ENCODE results near the gene AGBL4. TPM values are rescaled to one million over a fixed set of nuclear protein-coding genes. Genes with fewer than 3 reads are reported as not detected.

The AGBL4 gene
- total and polyA plus RNA-seq, 9 of the 15 experiments (the other 6 are each of a cell fraction or from before 2014, with no cell fraction given) = 0.11 TPM; not detected in 7

- no peak for TF ChIP-seq ZNF217 (CRISPR knock-in tag; IDR thresholded peaks at IDR 0.05)
- TF ChIP-seq SNAPC5 (CRISPR knock-in tag; IDR thresholded peaks at IDR 0.05) = no peak
- TF ChIP-seq ZNF668 (CRISPR knock-in tag; IDR thresholded peaks at IDR 0.05) = no peak
These were observed 1525.5 kb downstream of the AGBL4 start (continued) for GRCh38 chr1:48498096-48498791.

GRCh38 chr1:48495911-48496310 lies 1527.8 kb downstream of the AGBL4 start:
- Histone ChIP-seq H4K20me1 (replicated peaks; ENCODE audit: control insufficient read depth, insufficient read depth, low read length) (no peaks in the 10 kb centered on the region), H3K27ac (ENCODE audit: extremely low read depth, low read depth, low read length) (no peak overlapping the region), H3K4me1 (replicated peaks in 1 of 2; ENCODE audit: control insufficient read depth in 2 of 2, insufficient read depth in 2 of 2, low read length in 2 of 2) (no peaks in the 10 kb centered on the region), H3K79me2 (ENCODE audit: control insufficient read depth, insufficient read depth, low read length) (no peaks in the 10 kb centered on the region), H3K36me3 (ENCODE audit: control insufficient read depth, insufficient read depth, low read length) (no peaks in the 10 kb centered on the region), H3K4me2 (ENCODE audit: insufficient read depth, low read length) (no peak overlapping the region), H3K9me3 (replicated peaks; ENCODE audit: control insufficient read depth, insufficient read depth, low read depth, low read length) (no peaks in the 10 kb centered on the region), H2AFZ (ENCODE audit: low read depth, low read length) (no peak overlapping the region), H3K27me3 (ENCODE audit: control insufficient read depth in 2 of 2, insufficient read depth in 2 of 2, low read length in 2 of 2) (no peaks in the 10 kb centered on the region), H3K4me3 (no peak overlapping the region), H3K9me1 (ENCODE audit: control insufficient read depth, insufficient read depth, low read length) (no peaks in the 10 kb centered on the region), H3K9ac (ENCODE audit: insufficient read depth in 1 of 2, low read depth in 2 of 2, low read length in 2 of 2) (no peak overlapping the region)
- POLR2A ChIA-PET = no interaction called here
- no TSS peak for BruUV-seq (replicated peaks)
- CTCF ChIA-PET (ENCODE audit: low intra/inter-chr PET ratio) = no interaction called here
- intact Hi-C loops (cut with micrococcal nuclease) = loop anchor here (5.0 to 10.0 kb wide), 3 partner anchors 249 to 389 kb away; no protein-coding TSS in a partner anchor
- TF ChIP-seq ZMIZ1 (IDR thresholded peaks at IDR 0.05; ENCODE audit: low read depth in 2 of 2, low read length in 2 of 2) = no peak
- no peak for TF ChIP-seq PKNOX1 (IDR thresholded peaks at IDR 0.05)
- no peak for TF ChIP-seq SLC30A9 (CRISPR knock-in tag; IDR thresholded peaks at IDR 0.05)
- TF ChIP-seq SIN3A (IDR thresholded peaks at IDR 0.05; ENCODE audit: borderline replicate concordance in 2 of 2, control insufficient read depth in 1 of 2, low read depth in 2 of 2, low read length in 2 of 2) = no peak
- 0% methylated on average over 3 of the region's 3 CpGs for WGBS (ENCODE audit: insufficient coverage, low coverage, missing lambda C conversion rate)
- no peak for FAIRE-seq
- DNase-seq (ENCODE audit: extremely low read depth in 1 of 4, low spot score in 3 of 4) = no peak
- no peak for ATAC-seq
- in situ Hi-C loops (cut with MboI) = no loop called here
